GM18858 (cell line): Measurements from ENCODE around the gene ARHGAP26.

Source experiments
- ATAC-seq: cut with Tn5 transposase; IDR thresholded peaks from one replicate; pipeline ENCODE4 v1.9.1; 2021; ENCODE audit not compliant: unreplicated experiment

Gene ARHGAP26

DNA sequence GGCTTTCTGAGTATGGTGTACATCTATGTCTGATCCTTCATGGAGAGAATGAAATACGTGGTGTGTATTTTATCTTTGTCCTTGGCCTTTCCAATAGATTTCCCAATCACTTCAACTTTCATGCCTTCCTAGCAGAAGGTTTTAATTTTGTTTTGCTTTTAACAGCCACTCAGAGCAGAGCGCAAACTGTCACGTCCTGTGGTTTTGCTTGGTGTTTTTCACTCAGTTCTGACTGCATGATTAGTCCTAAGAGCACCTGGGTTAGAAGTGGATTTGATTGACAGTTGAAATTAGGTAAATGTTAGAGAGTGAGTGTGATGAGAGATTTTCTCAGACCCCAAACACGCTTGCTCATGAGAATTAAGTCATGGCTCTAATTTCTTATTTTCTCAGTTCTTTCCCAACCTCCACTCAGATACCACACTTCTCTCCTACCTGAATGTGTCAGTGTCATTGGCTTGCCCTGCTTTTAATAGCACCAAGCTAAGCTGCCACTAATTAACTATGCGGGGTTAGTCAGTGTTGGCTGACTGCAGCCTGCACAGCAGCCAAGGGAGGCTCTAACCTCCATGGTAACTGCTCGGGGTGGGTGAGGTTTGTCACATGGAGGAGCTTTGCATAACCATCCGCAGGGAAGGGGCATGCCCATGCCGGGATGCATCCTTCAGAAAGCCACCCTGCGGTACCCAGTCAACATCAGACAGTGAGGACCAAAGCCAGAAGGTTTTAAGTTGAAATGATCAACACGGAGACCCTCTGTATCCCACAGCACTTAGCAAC lies 459.9 kb downstream of the ARHGAP26 start:
- peak; percentile 86 for ATAC-seq

DNA sequence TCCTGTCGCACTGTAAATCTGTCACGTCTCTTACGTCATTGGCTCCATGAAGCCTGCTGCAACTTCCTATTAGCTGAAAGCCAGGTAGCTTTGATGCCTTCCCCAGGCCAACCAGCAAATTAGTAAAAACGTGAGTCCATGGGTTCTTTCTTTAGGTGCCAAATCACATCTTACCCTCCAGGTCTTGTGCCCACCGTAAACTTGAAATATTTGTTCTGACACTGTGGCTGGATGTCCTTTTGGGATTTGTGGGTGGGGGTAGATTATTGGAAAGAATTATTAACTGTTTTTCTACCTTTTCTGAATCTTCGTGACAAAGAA lies 460.5 kb downstream of the ARHGAP26 start:
- ATAC-seq, result no peak

DNA sequence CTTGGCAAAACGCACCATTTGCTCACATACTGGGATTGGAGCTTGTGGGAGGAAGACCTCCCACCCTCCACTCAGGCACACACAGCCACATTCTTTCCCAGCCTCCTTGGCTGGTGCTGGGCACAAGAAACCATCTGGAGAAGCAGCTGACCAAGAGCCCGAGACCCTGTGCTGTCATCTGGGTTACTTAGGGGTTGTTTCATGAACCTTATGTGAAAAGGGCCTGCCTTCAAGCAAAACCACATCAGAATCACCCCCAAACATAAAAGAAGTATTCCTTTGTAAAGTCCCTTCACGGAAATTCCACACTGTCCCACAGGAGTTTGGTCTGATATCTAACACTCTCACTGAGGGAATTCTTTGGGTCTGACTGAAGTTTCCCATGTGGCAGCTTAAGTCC lies 461.2 kb downstream of the ARHGAP26 start:
- ATAC-seq, result no peak

DNA sequence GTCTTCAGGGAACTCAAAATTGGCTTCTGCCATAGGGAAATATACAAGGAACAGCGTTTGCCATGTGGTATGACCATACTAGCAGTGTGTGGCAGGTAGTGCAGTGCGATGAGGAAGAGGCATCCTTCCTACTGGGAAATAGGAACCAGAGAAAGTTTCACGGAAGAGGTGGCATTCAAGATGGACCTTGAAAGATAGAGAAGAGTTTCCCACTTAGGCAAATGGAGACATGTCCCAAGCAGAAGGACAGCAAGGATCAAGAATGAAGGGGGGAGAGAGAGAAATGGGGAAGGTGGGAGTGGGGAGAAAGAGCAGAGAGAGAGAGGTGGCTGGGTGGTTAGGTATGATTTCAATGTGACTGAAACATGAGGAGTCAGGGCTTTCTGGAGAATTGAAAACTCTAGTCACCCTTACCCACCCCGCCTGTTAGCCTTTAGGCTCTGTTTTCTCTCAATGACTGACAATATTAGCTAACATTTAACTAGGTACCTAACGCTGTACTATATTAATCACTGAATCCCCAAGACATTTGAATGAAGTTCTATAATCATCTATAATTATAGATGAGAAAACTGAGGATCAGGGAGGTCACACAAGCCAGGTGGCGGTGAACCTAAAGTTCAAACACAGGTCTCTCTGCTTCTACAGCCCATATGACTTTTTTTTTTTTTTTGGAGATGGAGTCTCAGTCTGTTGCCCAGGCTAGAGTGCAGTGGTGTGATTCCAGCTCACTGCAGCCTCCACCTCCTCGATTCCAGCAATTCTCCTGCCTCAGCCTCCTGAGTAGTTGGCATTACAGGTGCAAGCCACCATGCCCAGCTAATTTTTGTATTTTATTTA lies 462.0 kb downstream of the ARHGAP26 start:
- no peak for ATAC-seq

DNA sequence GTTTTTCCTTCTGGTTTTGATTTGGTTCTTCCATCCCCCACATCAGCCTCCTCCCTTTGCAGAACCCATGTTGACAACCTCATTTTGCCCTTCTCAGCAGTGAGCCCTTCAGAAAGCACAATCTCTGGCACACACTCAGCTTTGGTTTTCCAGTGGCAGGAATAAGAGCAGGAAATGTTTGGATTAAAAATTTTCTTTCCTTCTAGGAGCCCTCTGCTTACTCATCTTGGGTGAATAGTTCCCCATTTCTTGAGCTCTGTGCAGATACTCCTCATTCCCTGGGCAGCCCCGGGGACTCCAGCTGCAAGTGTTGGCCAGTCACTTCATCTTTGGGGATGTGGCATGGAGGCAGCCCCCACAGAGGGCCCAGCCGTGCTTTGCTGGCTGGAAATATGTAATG lies 462.9 kb downstream of the ARHGAP26 start:
- no peak for ATAC-seq

DNA sequence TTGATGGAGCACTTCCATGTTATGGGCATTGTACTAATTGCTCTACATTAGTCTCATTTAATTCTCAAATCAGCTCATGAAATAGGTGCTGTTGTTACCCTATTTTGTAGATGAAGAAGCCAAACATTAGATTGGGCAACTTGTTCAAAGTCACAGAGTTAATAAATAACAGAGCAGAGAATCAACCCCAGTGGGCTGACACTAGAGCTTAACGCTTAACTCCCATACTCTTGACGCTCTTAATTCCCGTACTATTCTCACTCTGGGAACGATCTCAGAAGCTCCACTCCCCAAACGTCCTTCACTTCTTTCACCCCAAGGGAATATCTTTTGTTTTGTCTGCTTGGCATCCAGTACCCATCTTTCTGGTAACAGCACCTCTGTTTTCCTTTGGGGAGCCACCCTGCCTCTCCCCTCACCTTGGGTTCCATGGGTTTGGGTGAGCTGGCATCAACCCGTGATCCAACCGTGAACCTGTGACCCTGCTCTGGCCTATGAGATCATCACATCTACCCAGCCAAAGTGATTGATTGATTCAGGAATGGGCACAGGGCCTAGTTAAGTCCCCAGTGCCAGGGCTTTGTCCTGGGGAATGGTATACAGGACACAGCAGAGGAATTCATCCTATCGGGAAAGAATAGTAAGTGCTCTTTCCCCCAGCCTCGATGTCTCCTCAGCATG lies 464.1 kb downstream of the ARHGAP26 start:
- ATAC-seq, result no peak

DNA sequence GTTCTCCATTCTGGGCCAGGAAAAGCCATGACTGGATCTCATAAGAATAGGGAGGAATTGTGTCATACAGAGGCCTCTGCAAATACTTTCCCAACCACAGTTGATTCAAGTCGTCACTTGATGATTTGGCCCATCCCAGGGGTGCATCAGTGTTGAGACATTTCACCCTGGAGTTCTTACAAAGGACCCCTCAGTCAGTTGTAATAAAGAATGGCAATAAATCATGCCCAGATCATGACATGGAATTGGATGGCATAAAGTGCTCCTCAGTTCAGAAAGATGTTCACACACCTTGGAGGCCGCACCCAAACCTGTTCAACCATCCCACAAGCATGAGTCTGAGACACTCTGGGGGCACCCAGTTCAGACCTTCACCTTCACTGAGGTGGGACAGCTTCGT lies 465.2 kb downstream of the ARHGAP26 start:
- no peak for ATAC-seq

DNA sequence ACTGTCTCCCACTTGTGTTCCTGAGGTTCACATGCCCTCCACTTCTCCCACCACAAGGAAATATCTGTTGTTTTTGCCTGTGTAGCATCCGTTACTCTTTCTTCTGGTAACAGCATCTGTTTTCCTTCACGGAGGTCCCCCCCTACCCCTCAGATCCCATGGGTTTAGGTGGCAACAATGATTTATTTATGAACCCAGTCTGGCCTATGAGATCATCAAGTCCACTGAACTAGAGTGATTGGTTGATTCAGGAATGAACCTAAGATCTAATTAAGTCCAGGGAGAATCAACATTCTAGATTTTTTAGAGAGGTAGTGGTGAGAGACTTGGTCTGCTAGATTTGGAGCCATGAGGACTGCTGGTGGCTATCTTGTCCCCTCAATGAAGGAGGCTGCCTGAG lies 466.5 kb downstream of the ARHGAP26 start:
- ATAC-seq, result no peak

DNA sequence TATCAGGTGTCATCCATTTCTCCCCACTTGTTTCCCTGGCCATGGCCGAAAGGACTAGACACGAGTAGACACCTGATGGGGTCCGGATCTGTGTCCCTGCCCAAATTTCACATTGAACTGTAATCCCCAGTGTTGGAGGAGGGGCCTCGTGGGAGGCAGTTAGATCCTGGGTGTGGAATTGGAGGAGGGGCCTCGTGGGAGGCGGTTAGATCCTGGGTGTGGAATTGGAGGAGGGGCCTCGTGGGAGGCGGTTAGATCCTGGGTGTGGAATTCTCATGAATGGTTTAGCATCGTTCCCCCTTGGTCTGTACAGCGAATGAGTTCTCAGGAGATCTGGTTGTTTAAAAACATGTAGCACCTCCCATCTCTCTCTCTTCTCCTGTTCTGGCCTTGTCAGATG lies 467.5 kb downstream of the ARHGAP26 start:
- ATAC-seq, result no peak

DNA sequence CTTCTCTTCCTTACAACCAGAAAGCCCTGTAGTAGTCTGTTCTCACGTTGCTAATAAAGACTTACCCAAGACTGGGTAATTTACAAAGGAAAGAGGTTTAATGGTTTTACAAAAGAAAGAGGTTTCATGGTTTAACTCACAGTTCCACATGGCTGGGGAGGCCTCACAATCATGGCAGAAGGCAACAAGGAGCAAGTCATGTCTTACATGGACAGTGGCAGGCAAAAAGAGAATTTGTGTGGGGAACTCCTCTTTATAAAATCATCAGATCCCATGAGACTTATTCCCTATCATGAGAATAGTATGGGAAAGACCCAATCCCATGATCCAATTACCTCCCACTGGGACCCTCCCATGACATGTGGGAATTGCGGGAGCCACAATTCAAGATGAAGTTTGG lies 468.4 kb downstream of the ARHGAP26 start:
- no peak for ATAC-seq

DNA sequence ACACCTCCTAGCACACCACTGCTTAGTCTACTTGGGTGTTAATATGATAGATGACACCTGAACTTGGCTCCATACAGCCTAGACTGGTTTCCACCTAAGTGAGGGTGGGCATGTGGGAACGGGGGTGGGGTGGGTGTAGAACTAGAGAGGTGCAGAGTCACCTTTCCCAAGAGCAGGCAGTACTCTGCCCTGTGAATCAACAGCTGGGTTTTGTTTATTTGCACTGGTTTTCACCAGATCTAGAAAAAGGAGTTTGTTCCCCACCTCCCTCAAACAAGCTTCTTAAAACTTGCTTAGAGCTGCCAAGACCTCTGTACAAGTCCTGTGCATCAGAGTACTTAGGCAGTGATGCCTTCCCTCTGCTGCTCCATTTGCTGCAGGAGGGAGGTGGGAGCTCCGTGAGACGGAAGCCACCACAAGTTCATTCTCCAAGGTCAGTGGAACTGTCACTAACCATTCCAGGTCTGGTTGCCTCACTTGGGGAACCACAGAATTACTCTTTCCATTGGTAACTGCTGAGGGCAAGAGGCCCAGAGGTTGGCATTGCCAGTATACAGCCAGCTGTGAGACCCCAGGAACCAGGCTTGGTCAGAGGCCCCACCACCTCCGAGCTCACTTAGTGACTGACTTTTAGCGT lies 469.8 kb downstream of the ARHGAP26 start:
- ATAC-seq, result no peak

DNA sequence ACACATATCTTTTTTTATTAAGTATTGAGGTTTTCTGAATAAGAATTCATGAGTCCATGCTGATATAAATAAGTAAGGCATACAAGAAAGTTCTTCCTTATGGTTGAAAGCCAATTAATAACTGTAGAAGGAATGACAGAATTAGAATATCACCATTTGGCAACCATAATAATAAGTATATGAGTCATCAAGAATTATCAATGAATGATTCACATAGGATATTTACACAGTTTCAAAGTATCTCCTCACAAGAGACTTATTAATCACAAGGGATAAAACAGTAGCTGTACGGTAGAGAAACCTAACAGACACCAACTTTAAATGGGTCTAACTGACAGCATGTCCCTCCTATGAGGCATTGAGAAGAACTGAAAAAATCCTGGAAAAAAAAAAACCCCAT lies 471.7 kb downstream of the ARHGAP26 start:
- ATAC-seq, result no peak

DNA sequence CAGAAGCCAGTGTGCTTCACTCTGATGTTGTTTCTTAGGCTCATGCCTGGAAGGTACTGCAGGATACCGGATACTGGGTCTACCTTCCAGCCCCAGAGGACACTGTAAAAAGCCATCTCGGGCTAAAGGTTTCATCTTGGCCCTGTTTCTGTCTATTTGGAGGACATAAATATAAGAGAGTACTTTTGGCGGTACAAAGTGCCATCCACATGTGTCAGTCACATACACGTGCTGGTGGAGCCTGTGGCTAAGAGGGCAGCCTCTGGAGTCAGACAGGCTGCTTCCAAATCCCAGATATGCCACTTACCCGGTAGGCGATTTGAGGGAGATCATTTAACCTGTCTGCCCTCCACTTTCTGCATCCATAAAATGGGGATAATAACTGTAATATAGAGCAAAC lies 472.9 kb downstream of the ARHGAP26 start:
- ATAC-seq, result no peak

DNA sequence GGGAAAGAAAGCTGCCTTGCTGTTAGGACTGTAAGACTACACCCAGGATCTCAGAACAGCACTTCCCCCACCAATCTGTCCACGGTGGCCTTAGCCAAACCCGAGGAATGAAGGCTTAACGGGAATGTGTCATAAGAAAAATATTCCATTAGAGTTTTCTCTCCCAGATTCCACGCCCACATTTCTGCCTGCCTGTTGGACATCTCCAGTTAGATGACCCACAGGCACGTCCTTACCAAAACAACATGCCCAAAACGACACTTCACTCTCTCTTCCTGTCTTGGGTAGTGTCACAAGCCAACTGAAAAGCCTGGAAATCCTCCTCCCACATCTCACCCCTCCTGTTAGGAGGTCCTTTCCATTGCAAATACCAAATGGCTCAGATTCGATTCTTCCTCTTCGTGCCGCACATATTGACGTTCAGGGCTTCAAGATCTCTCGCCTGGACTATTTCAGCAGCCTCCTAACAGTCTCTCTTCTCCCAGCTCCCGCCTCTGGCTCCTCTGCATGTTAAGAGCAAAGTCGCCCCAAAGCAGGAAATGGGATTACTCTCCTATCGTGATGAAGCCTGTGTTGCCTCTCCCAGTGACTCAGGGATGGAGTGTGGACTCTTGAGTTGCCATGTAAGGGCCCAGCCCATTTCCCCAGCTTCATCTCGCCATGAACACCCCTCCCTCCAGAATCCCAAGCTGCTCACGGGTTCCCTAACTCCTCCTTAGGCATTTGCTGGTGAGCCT lies 474.0 kb downstream of the ARHGAP26 start:
- ATAC-seq, result no peak

DNA sequence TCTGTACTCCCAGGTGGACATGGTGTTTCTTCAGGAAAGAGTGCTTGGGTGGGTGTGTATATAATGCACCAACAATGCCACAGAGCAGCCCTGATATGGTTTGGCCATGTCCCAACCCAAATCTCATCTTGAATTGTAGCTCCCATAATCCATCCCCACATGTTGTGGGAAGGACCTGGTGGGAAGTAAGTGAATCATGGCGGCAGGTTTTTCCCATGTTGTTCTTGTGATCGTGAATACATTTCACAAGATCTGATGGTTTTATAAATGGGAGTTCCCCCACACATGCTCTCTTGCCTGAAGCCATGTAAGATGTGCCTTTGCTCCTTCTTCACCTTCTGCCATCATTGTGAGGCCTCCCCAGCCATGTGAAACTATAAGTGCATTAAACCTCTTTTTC lies 474.8 kb downstream of the ARHGAP26 start:
- no peak for ATAC-seq

DNA sequence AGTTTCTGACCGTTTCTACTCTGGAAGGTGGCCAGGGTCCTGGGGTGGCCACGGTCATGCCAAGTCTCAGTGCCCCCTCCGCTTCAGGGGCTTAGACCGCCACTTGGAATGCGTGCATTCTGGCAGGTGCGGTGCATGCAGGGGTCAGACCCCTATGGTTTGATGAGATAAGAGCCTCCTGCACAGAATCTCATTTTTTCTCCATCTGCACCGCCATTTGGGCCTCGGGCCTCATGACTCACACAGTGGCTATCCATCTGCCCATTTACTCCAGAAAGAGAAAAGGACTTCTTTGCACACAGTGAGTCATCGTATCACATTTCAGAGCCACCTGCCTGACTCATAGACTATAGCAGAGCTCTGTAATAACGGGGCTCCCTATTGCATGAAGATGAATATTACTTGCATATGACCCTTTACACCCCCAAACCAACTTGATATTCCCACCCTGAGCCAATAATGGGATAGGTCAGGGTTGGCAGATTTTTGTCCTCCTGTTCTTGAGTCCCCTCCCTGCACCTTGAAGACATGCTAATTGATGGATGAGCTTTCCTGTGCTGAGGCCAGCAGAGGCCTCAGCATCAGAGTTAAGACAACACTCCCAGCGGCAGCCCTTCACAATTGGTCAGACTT lies 475.9 kb downstream of the ARHGAP26 start:
- no peak for ATAC-seq

DNA sequence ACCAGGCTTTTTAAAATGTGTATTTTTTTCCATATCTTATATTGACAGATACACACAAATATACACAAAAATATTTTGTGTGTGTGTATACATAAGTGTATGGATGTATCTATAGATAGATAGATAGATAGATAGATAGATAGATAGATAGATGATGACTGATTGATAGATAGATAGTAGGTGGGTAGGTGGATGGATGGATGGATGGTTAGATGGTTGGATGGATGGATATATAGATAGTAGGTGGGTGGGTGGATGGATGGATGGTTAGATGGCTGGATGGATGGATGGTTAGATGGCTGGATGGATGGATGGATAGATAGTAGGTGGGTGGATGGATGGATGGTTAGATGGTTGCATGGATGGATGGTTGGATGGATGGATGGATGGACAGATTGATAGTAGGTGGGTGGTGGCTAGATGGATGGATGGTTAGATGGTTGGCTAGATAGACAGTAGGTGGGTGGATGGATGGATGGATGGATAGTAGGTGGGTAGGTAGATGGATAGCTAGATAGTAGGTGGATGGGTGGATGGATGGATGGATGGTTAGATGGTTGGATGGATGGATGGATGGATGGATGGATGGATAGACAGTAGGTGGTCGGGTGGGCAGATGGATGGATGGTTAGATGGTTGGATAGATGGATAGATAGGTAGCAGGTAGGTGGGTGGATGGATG lies 477.1 kb downstream of the ARHGAP26 start:
- no peak for ATAC-seq

DNA sequence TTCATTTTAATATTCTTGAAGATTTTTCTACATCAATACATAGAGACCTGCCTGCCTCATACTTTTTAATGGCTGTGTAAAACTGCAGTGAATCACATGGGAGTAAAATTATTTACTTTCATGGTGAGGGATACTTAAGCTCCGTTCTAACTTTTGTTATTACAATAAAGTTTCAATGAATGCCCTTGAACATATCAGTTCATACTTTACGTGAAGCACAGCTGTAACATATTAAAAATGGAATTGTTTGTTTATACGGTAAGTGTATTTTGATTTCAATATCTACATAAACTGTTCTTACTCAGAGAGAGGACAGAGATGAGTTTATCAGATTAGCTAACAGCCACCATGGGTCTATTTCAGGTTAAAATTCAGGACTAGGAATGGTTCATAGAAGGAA lies 478.2 kb downstream of the ARHGAP26 start:
- no peak for ATAC-seq

DNA sequence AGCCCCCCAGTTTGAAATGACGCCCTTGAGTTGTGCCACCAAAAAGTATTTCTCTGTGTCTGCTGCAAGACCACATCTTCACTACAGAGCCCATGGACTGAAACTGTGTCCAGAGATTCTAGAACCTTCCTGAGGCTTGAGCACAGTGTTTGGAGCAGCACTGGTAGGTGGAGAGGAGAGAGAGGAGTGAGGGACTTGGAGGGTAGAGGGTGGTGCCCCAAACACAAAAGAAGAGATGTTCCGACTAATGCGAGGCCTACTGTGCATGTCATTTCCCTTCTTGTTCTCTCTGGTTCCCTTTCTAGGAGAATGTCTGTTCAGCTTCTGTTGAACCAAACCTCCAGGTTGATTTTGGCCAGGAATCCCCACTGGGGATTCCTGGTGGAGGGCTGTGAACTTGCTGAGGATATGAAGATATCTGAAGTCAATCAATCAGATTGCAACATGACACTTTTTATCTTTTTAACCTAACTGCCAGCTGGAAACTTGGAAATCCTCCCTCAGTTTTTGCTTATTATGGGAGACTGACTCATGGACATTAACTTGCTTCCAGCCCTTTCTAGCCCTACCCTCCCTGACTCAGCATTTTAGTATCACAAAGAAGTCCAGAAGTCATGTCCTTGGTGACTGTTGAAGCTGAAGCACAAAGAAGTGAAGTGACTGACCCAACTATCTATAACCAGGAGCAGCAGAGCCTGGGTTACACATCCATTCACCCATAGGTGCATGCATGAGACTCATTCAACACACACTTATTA lies 478.8 kb downstream of the ARHGAP26 start:
- no peak for ATAC-seq
